Stomach (tissue), 4 donors: ENCODE measurements around the gene SNORC.

ENCODE experiments used
- EP300 ChIP-seq: sonication (generic); formaldehyde crosslinking; IDR thresholded peaks from one replicate; pipeline ENCODE4 v1.6.1; 2017; ENCODE audit warnings: antibody characterized with exemption
- POLR2A ChIP-seq, 4 donors: fragments of 450-650 bp; IDR thresholded peaks; one replicate each; pipeline ENCODE4 v1.6.1; 2016; ENCODE audit warnings: antibody characterized with exemption in 4 of 4, control low read depth in 2 of 4, mild to moderate bottlenecking in 1 of 4, moderate library complexity in 1 of 4
- POLR2AphosphoS5 ChIP-seq, 3 donors: sonication (generic); formaldehyde crosslinking; IDR thresholded peaks; one replicate each; pipeline ENCODE4 v1.6.1; 2016; ENCODE audit warnings: antibody characterized with exemption in 3 of 3
- TF ChIP-seq, protein P1 (sequence below), 7 experiments: fragments of 450-650 bp in 4 of 7; fragments of 200-600 bp in 3 of 7; sonication (generic) in 3 of 7; IDR thresholded peaks; one replicate each; pipeline ENCODE4 v1.5.1; 2016 to 2019; ENCODE audit warnings: antibody characterized with exemption in 7 of 7, control low read depth in 2 of 7, mild to moderate bottlenecking in 1 of 7

DNA sequence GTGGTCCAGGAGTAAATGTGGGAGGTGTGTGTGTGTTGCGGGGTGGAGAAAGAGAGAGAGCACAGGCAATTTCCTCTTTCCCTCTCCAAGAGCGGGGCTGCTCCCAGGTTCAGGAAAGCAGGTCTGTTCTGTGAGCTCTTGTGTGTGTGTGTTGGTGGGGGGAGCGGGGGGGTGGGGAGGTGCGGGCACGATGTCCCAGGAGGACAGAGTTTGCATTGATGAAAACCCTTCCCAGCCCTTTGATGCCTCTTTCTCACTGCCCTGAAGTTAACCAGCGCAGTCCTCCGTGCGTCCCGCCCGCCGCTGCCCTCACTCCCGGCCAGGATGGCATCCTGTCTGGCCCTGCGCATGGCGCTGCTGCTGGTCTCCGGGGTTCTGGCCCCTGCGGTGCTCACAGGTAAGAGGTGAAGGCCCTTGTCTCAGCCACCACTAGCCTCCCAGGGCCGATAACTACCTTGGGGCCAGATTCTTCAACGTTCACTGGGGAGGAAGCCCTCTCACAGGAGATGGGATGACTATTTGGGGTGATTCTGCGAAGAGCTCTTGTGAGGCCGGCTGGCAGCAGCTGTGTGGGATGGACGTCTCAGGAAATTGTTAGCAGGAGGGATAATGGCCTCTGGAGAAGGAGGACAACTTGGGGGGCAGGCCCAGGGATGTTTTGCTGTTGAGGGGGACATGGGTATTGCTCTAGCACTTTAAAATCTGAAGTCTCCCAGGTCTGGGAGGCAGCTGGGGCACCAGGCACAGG lies at the start of gene SNORC:
- TF ChIP-seq, protein P1, sequence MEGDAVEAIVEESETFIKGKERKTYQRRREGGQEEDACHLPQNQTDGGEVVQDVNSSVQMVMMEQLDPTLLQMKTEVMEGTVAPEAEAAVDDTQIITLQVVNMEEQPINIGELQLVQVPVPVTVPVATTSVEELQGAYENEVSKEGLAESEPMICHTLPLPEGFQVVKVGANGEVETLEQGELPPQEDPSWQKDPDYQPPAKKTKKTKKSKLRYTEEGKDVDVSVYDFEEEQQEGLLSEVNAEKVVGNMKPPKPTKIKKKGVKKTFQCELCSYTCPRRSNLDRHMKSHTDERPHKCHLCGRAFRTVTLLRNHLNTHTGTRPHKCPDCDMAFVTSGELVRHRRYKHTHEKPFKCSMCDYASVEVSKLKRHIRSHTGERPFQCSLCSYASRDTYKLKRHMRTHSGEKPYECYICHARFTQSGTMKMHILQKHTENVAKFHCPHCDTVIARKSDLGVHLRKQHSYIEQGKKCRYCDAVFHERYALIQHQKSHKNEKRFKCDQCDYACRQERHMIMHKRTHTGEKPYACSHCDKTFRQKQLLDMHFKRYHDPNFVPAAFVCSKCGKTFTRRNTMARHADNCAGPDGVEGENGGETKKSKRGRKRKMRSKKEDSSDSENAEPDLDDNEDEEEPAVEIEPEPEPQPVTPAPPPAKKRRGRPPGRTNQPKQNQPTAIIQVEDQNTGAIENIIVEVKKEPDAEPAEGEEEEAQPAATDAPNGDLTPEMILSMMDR (IDR thresholded peaks at IDR 0.05): no peak
- TF ChIP-seq POLR2A (IDR thresholded peaks at IDR 0.05) (no peak), EP300 (no peak), POLR2AphosphoS5 (IDR thresholded peaks at IDR 0.05) (no peak)
